H1 (cell line): ENCODE data around the gene FHOD1. TPM values are rescaled to one million over a fixed set of nuclear protein-coding genes. Genes with fewer than 3 reads are reported as not detected.

Experiments
- CTCF ChIA-PET: fragments of 300-600 bp; sonication (Branson Sonifier 250); formaldehyde crosslinking; loops from one replicate; lab custom pipeline; 2021; ENCODE audit not compliant: partially characterized antibody; lab: Charles Lee
- POLR2A ChIA-PET: fragments of 300-600 bp; sonication (Branson Sonifier 250); formaldehyde crosslinking; loops from one replicate; lab custom pipeline; 2021; ENCODE audit warnings: inconsistent platforms; ENCODE audit not compliant: partially characterized antibody; lab: Charles Lee
- DNase-seq, 2 experiments: peaks; one replicate each; pipeline versions ENCODE4 v3.0.0 to v3.0.0-alpha.2; 2010 to 2022; ENCODE audit warnings: low spot score in 2 of 2, low read depth in 1 of 2, mixed read lengths in 1 of 2
- FAIRE-seq: peaks from 2 replicates; lab custom pipeline; 2011; peaks lifted over from hg19 to GRCh38; lab: Jason Lieb, UNC
- H2AFZ ChIP-seq: 2 replicates; pipeline ENCODE4 v1.8.1; 2012; ENCODE audit warnings: low read length, inconsistent platforms
- H2AK5ac ChIP-seq: 2 replicates; pipeline ENCODE4 v1.6.1; 2013; ENCODE audit warnings: low read depth, low read length
- H2BK120ac ChIP-seq: replicated peaks from 2 replicates; pipeline ENCODE3; 2013; ENCODE audit warnings: low read depth, low read length, inconsistent platforms
- H2BK12ac ChIP-seq: 2 replicates; pipeline ENCODE4 v1.6.1; 2013; ENCODE audit warnings: low read depth, low read length
- H2BK15ac ChIP-seq: 2 replicates; pipeline ENCODE4 v1.6.1; 2013; ENCODE audit warnings: low read length
- H2BK20ac ChIP-seq: 2 replicates; pipeline ENCODE4 v1.6.1; 2013; ENCODE audit warnings: low read length
- H2BK5ac ChIP-seq: 2 replicates; pipeline ENCODE4 v1.6.1; 2013; ENCODE audit warnings: low read depth, low read length
- H3K14ac ChIP-seq: 2 replicates; pipeline ENCODE4 v1.6.1; 2013; ENCODE audit warnings: inconsistent platforms; ENCODE audit not compliant: insufficient read length
- H3K18ac ChIP-seq: 2 replicates; pipeline ENCODE4 v1.6.1; 2013; ENCODE audit warnings: low read length; ENCODE audit errors: extremely low read depth
- H3K23ac ChIP-seq: 2 replicates; pipeline ENCODE4 v1.6.1; 2013; ENCODE audit warnings: inconsistent platforms; ENCODE audit not compliant: insufficient read length
- H3K23me2 ChIP-seq: 2 replicates; pipeline ENCODE4 v1.6.1; 2013; ENCODE audit warnings: low read depth, low read length
- H3K27ac ChIP-seq: 2 replicates; pipeline ENCODE4 v1.6.1; 2011; ENCODE audit warnings: low read depth, low read length, inconsistent platforms
- H3K27me3 ChIP-seq, 4 experiments: replicated peaks in 1 of 4; 1 replicate in 1 of 4; 2 replicates in 3 of 4; pipeline versions ENCODE4 v1.6.1 to v1.8.1; 2011 to 2013; ENCODE audit warnings: low read length in 3 of 4, mild to moderate bottlenecking in 3 of 4, inconsistent platforms in 2 of 4, mixed read lengths in 2 of 4, moderate library complexity in 1 of 4; ENCODE audit not compliant: control insufficient read depth in 3 of 4, insufficient read depth in 3 of 4; ENCODE audit errors: extremely low read depth in 1 of 4
- H3K36me3 ChIP-seq, 4 experiments: 2 replicates each; pipeline versions ENCODE4 v1.6.1 to v1.8.1; 2011 to 2013; ENCODE audit warnings: mild to moderate bottlenecking in 4 of 4, low read length in 3 of 4, moderate library complexity in 2 of 4, control low read depth in 1 of 4, inconsistent platforms in 1 of 4; ENCODE audit not compliant: insufficient read depth in 4 of 4, control insufficient read depth in 2 of 4
- H3K4ac ChIP-seq: replicated peaks from 2 replicates; pipeline ENCODE3; 2013; ENCODE audit warnings: low read length, low read depth, mixed read lengths, inconsistent platforms; ENCODE audit not compliant: insufficient read length
- H3K4me1 ChIP-seq, 4 experiments: replicated peaks in 1 of 4; 1 replicate in 1 of 4; 2 replicates in 3 of 4; pipeline versions ENCODE4 v1.6.1 to v1.8.1; 2011 to 2013; ENCODE audit warnings: low read length in 3 of 4, inconsistent platforms in 2 of 4, mixed read lengths in 1 of 4; ENCODE audit not compliant: insufficient read depth in 4 of 4, control insufficient read depth in 3 of 4
- H3K4me2 ChIP-seq, 2 experiments: 2 replicates each; pipeline versions ENCODE4 v1.6.1 to v1.8.1; 2011 to 2013; ENCODE audit warnings: low read depth in 2 of 2, low read length in 2 of 2, control low read depth in 1 of 2, inconsistent platforms in 1 of 2, mild to moderate bottlenecking in 1 of 2; ENCODE audit not compliant: insufficient read depth in 1 of 2
- H3K4me3 ChIP-seq, 4 experiments: fragments of 200-600, 300-600 bp in 1 of 4; sonication (generic), shearing (Covaris generic), sonication (Bioruptor Twin) in 1 of 4; 2 replicates each; pipeline versions ENCODE4 v1.5.1 to v1.8.1; 2011 to 2016; ENCODE audit warnings: low read length in 4 of 4, low read depth in 3 of 4, control low read depth in 2 of 4, inconsistent platforms in 2 of 4, mild to moderate bottlenecking in 2 of 4, mixed read lengths in 1 of 4, moderate library complexity in 1 of 4; ENCODE audit not compliant: insufficient read depth in 2 of 4; ENCODE audit errors: extremely low read depth in 1 of 4
- H3K56ac ChIP-seq: replicated peaks from 2 replicates; pipeline ENCODE3; 2013; ENCODE audit warnings: low read depth, mild to moderate bottlenecking, mixed read lengths, low read length, inconsistent platforms; ENCODE audit not compliant: insufficient read length
- H3K79me1 ChIP-seq: 2 replicates; pipeline ENCODE4 v1.6.1; 2013; ENCODE audit warnings: low read depth, low read length, control low read depth
- H3K79me2 ChIP-seq, 2 experiments: 2 replicates each; pipeline versions ENCODE4 v1.6.1 to v1.8.1; 2012 to 2013; ENCODE audit warnings: low read length in 2 of 2, mild to moderate bottlenecking in 2 of 2, inconsistent platforms in 1 of 2; ENCODE audit not compliant: insufficient read depth in 2 of 2, control insufficient read depth in 1 of 2
- H3K9ac ChIP-seq, 4 experiments: replicated peaks in 1 of 4; 1 replicate in 1 of 4; 2 replicates in 3 of 4; pipeline versions ENCODE4 v1.6.1 to v1.8.1; 2011 to 2013; ENCODE audit warnings: low read depth in 3 of 4, low read length in 3 of 4, control low read depth in 2 of 4, mild to moderate bottlenecking in 2 of 4, moderate library complexity in 2 of 4, inconsistent platforms in 1 of 4; ENCODE audit errors: extremely low read depth in 1 of 4
- H3K9me3 ChIP-seq, 2 experiments: 2 replicates each; pipeline versions ENCODE4 v1.6.1 to v1.8.1; 2012 to 2013; ENCODE audit warnings: mild to moderate bottlenecking in 2 of 2, moderate library complexity in 2 of 2, control low read depth in 1 of 2, inconsistent platforms in 1 of 2, low read depth in 1 of 2, low read length in 1 of 2, mixed read lengths in 1 of 2; ENCODE audit not compliant: insufficient read depth in 2 of 2
- H4K20me1 ChIP-seq, 2 experiments: replicated peaks in 1 of 2; 2 replicates each; pipeline versions ENCODE3 to v1.8.1; 2011 to 2013; ENCODE audit warnings: inconsistent platforms in 2 of 2, low read length in 2 of 2, mild to moderate bottlenecking in 1 of 2; ENCODE audit not compliant: insufficient read depth in 2 of 2, control insufficient read depth in 1 of 2
- H4K5ac ChIP-seq: 2 replicates; pipeline ENCODE4 v1.6.1; 2013; ENCODE audit warnings: low read length, low read depth, mixed read lengths, inconsistent platforms; ENCODE audit not compliant: insufficient read length
- H4K8ac ChIP-seq: 2 replicates; pipeline ENCODE4 v1.8.0; 2013; ENCODE audit warnings: mild to moderate bottlenecking, moderate library complexity, low read length, inconsistent platforms; ENCODE audit not compliant: insufficient read depth; ENCODE audit errors: extremely low read depth
- H4K91ac ChIP-seq: replicated peaks from 2 replicates; pipeline ENCODE3; 2013; ENCODE audit warnings: low read length, mixed read lengths, inconsistent platforms; ENCODE audit not compliant: insufficient read length
- WGBS, 2 experiments: shearing (Covaris generic) in 1 of 2; methylation state at CpG; one replicate each; pipeline versions ENCODE4 v1.1.6 to v1.1.7; 2013 to 2015; ENCODE audit warnings: low lambda C conversion rate in 2 of 2, mixed read lengths in 2 of 2, inconsistent platforms in 1 of 2, low coverage in 1 of 2, missing lambda C conversion rate in 1 of 2; ENCODE audit not compliant: insufficient replicate concordance in 2 of 2, insufficient coverage in 1 of 2, insufficient read length in 1 of 2; ENCODE audit errors: extremely low coverage in 1 of 2, missing lambda C conversion rate in 1 of 2; 5-methylcytosine and 5-hydroxymethylcytosine counted together
- polyA plus RNA-seq, 7 experiments: library from polyadenylated mRNA; depleted of rRNA in 3 of 7; stranded (reverse) in 5 of 7; unstranded in 2 of 7; fragments of >200 nt in 5 of 7; fragments of 200-250 nt in 2 of 7; gene quantifications; 1 replicate in 5 of 7; 2 replicates in 1 of 7; 4 replicates in 1 of 7; pipeline versions ENCODE4 v1.2.1 to v1.2.3, GENCODE V29; 2011 to 2013; ENCODE audit warnings: missing spikeins in 2 of 7, mixed read lengths in 2 of 7
- total RNA-seq: library from RNA; stranded (reverse); fragmentation: NEBNext Ultra II Directional; extraction: Animal tissue kit (Norgen Biotek cat#: 25700); gene quantifications from 2 replicates; pipeline ENCODE4 v1.2.1, GENCODE V29; 2021

Gene FHOD1
- total and polyA plus RNA-seq, 2 of the 8 experiments (the other 6 are each of a cell fraction or from before 2014, with no cell fraction given) = 31.3 to 60.7 TPM

GRCh38 chr16:67215706-67216105 lies 31.6 kb downstream of the FHOD1 start:
- POLR2A ChIA-PET = interaction anchor here (1.7 to 3.5 kb wide), 2 partner anchors 11 to 12 kb away, joined by 4 to 19 read pairs; partner anchors contain the start of gene TMEM208
- no peak for DNase-seq
- Histone ChIP-seq H3K9me3 (no peaks in the 10 kb centered on the region), H3K9ac (no peak overlapping the region), H3K4me3 (no peak overlapping the region), H3K18ac (no peak overlapping the region), H3K4me1 (no peaks in the 10 kb centered on the region; a peak in 1 of 7 replicates), H4K5ac (no peak overlapping the region), H2AK5ac (no peak overlapping the region), H3K27me3 (peaks cover 0 to 12% (median 11%) of the 10 kb centered on the region in 4 experiments; a peak in 4 of 7 replicates), H3K27ac (no peak overlapping the region), H2BK12ac (no peak overlapping the region), H4K91ac (no peak overlapping the region), H2AFZ (no peak overlapping the region), H2BK5ac (no peak overlapping the region), H4K8ac (no peak overlapping the region; the same call in 1 of the 2 replicates), H3K23ac (no peak overlapping the region), H3K36me3 (no peaks in the 10 kb centered on the region), H3K23me2 (no peaks in the 10 kb centered on the region), H4K20me1 (no peaks in the 10 kb centered on the region), H3K79me2 (no peaks in the 10 kb centered on the region), H3K4me2 (no peak overlapping the region), H3K14ac (no peak overlapping the region), H3K4ac (no peak overlapping the region), H2BK15ac (no peak overlapping the region), H2BK20ac (no peak overlapping the region), H3K79me1 (no peaks in the 10 kb centered on the region), H2BK120ac (no peak overlapping the region), H3K56ac (no peak overlapping the region)
- FAIRE-seq = no peak
- 82% methylated on average over 5 of the region's 5 CpGs; no CpG with 5 or more reads in 1 of the 2 experiments for WGBS, 2 experiments
- CTCF ChIA-PET = interaction anchor here (1.4 to 8.9 kb wide), 3 partner anchors 12 to 20 kb away, joined by 5 to 111 read pairs (median 6); partner anchors contain the start of genes E2F4, ELMO3 and TMEM208
